Sigmoid colon (tissue), 7 donors: ENCODE data around the gene SLC25A34. TPM values are rescaled to one million over a fixed set of nuclear protein-coding genes. Genes with fewer than 3 reads are reported as not detected.

ENCODE experiments used
- DNase-seq: peaks from one replicate; pipeline ENCODE4 v3.0.0-alpha.2; 2019
- H3K27ac ChIP-seq, 4 donors: fragments of 200-600 bp; sonication (generic); one replicate each; pipeline ENCODE4 v1.5.1; 2016 to 2019; ENCODE audit warnings: mild to moderate bottlenecking in 1 of 4
- H3K27me3 ChIP-seq, 3 donors: fragments of 200-600 bp; sonication (generic); one replicate each; pipeline ENCODE4 v1.5.1; 2019; ENCODE audit warnings: mild to moderate bottlenecking in 1 of 3
- H3K36me3 ChIP-seq, 4 donors: fragments of 200-600 bp; sonication (generic); one replicate each; pipeline ENCODE4 v1.5.1; 2016 to 2019
- H3K4me1 ChIP-seq, 4 donors: fragments of 200-600 bp; sonication (generic); one replicate each; pipeline ENCODE4 v1.5.1; 2017 to 2019
- H3K4me3 ChIP-seq, 4 donors: fragments of 200-600 bp; sonication (generic); one replicate each; pipeline ENCODE4 v1.5.1; 2017 to 2019; ENCODE audit warnings: mild to moderate bottlenecking in 2 of 4, moderate library complexity in 1 of 4
- H3K9me3 ChIP-seq, 4 donors: fragments of 200-600 bp in 3 of 4; sonication (generic) in 3 of 4; one replicate each; pipeline versions ENCODE4 v1.5.1 to v1.6.1; 2013 to 2019
- CTCF ChIP-seq, 4 experiments: fragments of 450-650 bp in 3 of 4; fragments of 200-600 bp in 1 of 4; IDR thresholded peaks; one replicate each; pipeline ENCODE4 v1.5.1; 2016 to 2019; ENCODE audit warnings: antibody characterized with exemption in 4 of 4, mild to moderate bottlenecking in 3 of 4, moderate library complexity in 2 of 4
- EP300 ChIP-seq, 4 donors: sonication (generic); formaldehyde crosslinking; IDR thresholded peaks; one replicate each; pipeline ENCODE4 v1.6.1; 2017; ENCODE audit warnings: antibody characterized with exemption in 4 of 4
- POLR2A ChIP-seq, 2 donors: fragments of 450-650 bp; IDR thresholded peaks; one replicate each; pipeline ENCODE4 v1.6.1; 2016; ENCODE audit warnings: antibody characterized with exemption in 2 of 2, mild to moderate bottlenecking in 2 of 2, moderate library complexity in 2 of 2
- POLR2AphosphoS5 ChIP-seq, 4 donors: sonication (generic); formaldehyde crosslinking; IDR thresholded peaks; one replicate each; pipeline ENCODE4 v1.6.1; 2017; ENCODE audit warnings: antibody characterized with exemption in 4 of 4
- WGBS, 2 donors: extraction: QIAGEN DNeasy Blood & Tissue Kit; methylation state at CpG; one replicate each; pipeline ENCODE4 v1.1.7; 2013; 5-methylcytosine and 5-hydroxymethylcytosine counted together
- intact Hi-C: fragments of 100-400 bp; cut with DNase I; formaldehyde crosslinking; loops from one replicate; pipeline ENCODE4 v1.15.1; 2023
- polyA plus RNA-seq, 3 donors: library from polyadenylated mRNA; stranded (reverse); fragments of 200-250 nt; gene quantifications; one replicate each; pipeline ENCODE4 v1.2.3, GENCODE V29; 2013
- total RNA-seq, 4 donors: library from RNA; depleted of rRNA; stranded (reverse); fragments of >200 nt; gene quantifications; one replicate each; pipeline ENCODE4 v1.1.0, GENCODE V29; 2016
- donor health status: healthy with polysubstance abuse.
- donor health status: Bipolar disorder and iron deficiency.
- donor health status: healthy.

SLC25A34 gene
- total and polyA plus RNA-seq, 7 donors, result 0.36 to 16.0 (median 1.8) TPM

GRCh38 chr1:15738416-15739113 lies 2.5 kb downstream of the SLC25A34 start:
- WGBS, 2 donors, result 70 to 82% methylated on average over 15 of the region's 15 CpGs
- no peak overlapping the region for H3K27ac ChIP-seq
- peaks cover 0 to 16% (median 11%) of the 10 kb centered on the region in 4 donors for H3K36me3 ChIP-seq
- no peak for TF ChIP-seq EP300 (IDR thresholded peaks at IDR 0.05)
- intact Hi-C loops, result no loop called here
- H3K9me3 ChIP-seq, result no peaks in the 10 kb centered on the region
- no peak overlapping the region for H3K4me3 ChIP-seq
- H3K27me3 ChIP-seq, result no peaks in the 10 kb centered on the region
- H3K4me1 ChIP-seq, result peaks cover 0 to 13% (median 2%) of the 10 kb centered on the region in 4 donors
- DNase-seq, result no peak

- no peak for TF ChIP-seq POLR2A (IDR thresholded peaks at IDR 0.05)
- no peak for TF ChIP-seq CTCF (IDR thresholded peaks at IDR 0.05)
- TF ChIP-seq EP300 (IDR thresholded peaks at IDR 0.05), result no peak
- no peak for TF ChIP-seq POLR2AphosphoS5 (IDR thresholded peaks at IDR 0.05)
- no peaks in the 10 kb centered on the region for H3K27me3 ChIP-seq
- no peak overlapping the region for H3K27ac ChIP-seq
- DNase-seq, result no peak
- no peak overlapping the region for H3K4me3 ChIP-seq
- WGBS, 2 donors, result 88 to 90% methylated on average over 16 of the region's 16 CpGs
- no peaks in the 10 kb centered on the region for H3K9me3 ChIP-seq
- H3K4me1 ChIP-seq, result peaks cover 0 to 13% (median 2%) of the 10 kb centered on the region in 4 donors
- H3K36me3 ChIP-seq, result peaks cover 0 to 9% (median 4%) of the 10 kb centered on the region in 4 donors
- intact Hi-C loops, result no loop called here
Measured at GRCh38 chr1:15739259-15739658, 3.2 kb downstream of the SLC25A34 start.

- intact Hi-C loops, result loop anchor here (2.0 to 5.0 kb wide), 2 partner anchors 55 to 142 kb away; partner anchors contain the start of gene PLEKHM2
- Histone ChIP-seq H3K27me3 (no peaks in the 10 kb centered on the region), H3K36me3 (peaks cover 0 to 4% (median 1%) of the 10 kb centered on the region in 4 donors), H3K27ac (no peak overlapping the region), H3K9me3 (no peaks in the 10 kb centered on the region), H3K4me1 (peaks cover 0 to 13% (median 2%) of the 10 kb centered on the region in 4 donors), H3K4me3 (no peak overlapping the region)
- DNase-seq, result no peak
- WGBS, 2 donors, result 90 to 93% methylated on average over 7 of the region's 7 CpGs
- TF ChIP-seq POLR2A (IDR thresholded peaks at IDR 0.05), result no peak
- TF ChIP-seq POLR2AphosphoS5 (IDR thresholded peaks at IDR 0.05), result no peak
- no peak for TF ChIP-seq EP300 (IDR thresholded peaks at IDR 0.05)
- TF ChIP-seq CTCF (IDR thresholded peaks at IDR 0.05), result no peak
Measured at GRCh38 chr1:15739745-15740144, 3.7 kb downstream of the SLC25A34 start.

GRCh38 chr1:15740924-15741850 lies 5.1 kb downstream of the SLC25A34 start:
- Histone ChIP-seq H3K9me3 (no peaks in the 10 kb centered on the region), H3K27me3 (no peaks in the 10 kb centered on the region), H3K27ac (no peak overlapping the region), H3K36me3 (no peaks in the 10 kb centered on the region), H3K4me3 (no peak overlapping the region), H3K4me1 (peaks cover 0 to 5% (median 1%) of the 10 kb centered on the region in 4 donors)
- TF ChIP-seq EP300 (IDR thresholded peaks at IDR 0.05) (no peak), CTCF (IDR thresholded peaks at IDR 0.05) (peak; percentile 77 to 93 (median 84)), POLR2A (IDR thresholded peaks at IDR 0.05) (peak in 1 of 2 donors; percentile 27), POLR2AphosphoS5 (IDR thresholded peaks at IDR 0.05) (peak in 1 of 4 donors; percentile 15)
- WGBS, 2 donors, result 14 to 46% methylated on average over 27 of the region's 27 CpGs
- DNase-seq, result peak; percentile 91
- intact Hi-C loops, result loop anchor here (2.0 to 5.0 kb wide), 2 partner anchors 56 to 144 kb away; partner anchors contain the start of gene PLEKHM2
